ENCODE results near the gene SPG11.
"Not testable (repeated sequence)": the region's sequence is repeated elsewhere in the genome, so short reads cannot be mapped to it uniquely, and the experiment has no call there.

SPG11 gene

DNA sequence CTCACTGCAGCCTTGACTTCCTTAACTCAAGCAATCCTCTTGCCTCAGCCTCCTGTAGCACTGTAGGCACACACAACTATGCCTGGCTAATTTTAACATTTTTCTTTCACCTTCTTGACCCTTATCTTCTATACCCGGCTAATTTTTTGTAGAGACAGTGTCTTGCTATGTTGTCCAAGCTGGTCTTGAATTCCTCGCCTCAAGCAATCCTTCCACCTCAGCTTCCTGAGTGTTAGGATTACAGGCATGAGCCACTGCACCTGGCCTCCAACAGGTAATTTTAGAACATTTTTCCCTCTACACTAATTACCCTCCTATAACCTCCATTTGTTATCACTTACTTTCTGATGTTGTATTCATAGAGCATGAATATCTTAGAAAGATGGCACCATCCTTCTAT lies 60.3 kb downstream of the SPG11 start:
- no peak for DNase-seq

DNA sequence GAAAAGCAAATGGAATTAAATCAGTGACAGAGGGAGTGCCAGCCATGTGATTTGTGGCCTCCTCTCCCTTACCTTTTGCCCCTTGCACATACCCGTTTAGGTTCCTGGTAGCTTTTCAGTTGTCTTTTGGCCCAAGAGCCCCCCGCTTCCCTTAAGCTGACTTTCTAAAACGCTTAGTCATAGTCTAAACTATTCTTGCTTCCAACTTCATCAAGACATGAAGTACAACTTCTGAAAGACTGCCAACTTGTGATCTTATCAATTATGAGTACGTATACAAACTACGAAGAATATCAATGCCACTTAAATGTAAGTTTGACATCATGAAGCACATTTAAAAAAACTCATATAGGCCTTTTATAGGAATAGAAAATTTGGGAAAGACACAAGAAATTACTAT lies 64.6 kb downstream of the SPG11 start:
- no peak for DNase-seq

DNA sequence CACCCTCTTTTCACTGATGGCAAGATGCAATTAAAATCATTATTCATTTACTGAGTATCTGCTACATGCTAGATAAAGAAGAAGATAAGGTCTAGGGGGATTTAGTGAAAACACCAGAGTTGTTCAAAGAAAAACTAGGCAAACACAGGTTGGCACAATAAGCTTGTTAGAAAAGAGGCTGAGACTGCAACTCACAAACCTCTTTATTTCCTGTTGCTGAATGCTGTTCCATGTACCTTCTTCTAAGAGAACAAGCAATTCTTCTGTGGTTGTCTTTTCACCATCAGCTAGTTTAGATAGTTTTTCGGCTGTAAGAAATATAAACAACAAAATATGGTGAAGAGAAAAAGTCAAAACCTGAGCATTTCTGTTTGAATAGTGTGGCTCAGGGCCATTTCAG lies 65.4 kb downstream of the SPG11 start:
- DNase-seq, result no peak

DNA sequence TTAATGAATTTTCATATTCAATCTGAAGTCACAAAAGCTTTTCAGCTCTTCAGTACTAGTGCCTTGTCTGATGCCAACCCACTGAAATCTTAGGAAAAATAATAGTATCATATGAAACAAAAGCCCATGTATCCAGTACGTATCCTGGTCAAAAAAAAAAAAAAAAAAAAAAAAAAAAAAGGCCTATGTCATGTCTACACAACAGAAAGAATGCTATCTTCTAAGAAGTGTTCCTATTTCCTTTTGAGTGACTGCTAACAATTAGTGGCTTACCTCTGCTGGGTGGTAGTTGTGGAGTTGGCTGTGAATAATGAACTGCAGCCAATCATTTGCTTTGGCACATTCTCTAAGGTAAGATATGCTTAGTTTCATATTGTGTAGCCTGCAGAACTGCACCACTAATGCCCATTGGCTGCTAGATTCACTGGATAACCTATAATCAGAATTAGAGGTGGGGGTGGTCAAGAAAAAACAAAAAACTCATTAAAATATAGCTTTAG lies 66.9 kb downstream of the SPG11 start:
- DNase-seq, result no peak

DNA sequence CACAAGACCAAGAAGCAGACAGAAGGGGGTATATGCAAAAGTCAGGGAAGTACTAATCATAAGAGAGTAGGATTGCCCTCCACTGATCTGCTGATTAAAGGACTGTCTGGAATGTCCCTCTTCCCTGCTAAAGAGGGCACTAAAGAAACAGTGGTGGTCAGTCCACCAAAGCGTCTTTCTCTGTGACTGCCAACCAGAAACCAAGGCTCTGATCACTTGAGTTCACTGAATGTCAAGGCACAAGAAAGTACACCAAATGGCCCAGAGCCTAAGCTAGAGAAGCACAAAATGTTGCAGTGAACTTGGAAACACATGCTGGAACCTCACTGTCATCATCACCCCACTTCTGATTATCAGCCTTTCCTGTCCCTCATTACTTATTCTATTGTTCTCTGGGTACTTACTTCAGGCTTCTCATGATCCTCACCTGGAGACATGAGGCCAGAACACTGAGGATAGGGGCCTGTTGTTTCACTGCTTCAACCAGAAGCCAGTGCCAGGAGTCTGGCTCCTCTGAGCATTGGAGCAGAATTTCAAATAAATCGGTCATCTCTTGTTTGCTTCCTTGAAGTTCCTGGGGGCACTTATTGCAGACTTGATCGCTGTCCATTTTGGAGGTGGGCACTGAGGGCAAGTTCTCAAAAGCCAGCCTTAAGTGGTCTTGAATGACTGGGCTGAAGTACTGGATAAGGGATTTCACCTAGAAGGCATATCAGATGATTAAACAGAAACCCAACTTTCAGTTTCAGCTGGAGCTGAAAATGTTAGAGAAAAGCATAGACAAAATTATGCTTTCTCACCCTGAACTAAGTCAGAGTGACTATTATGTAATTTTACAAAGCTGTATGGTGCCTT lies 67.6 kb downstream of the SPG11 start:
- no peak for DNase-seq

DNA sequence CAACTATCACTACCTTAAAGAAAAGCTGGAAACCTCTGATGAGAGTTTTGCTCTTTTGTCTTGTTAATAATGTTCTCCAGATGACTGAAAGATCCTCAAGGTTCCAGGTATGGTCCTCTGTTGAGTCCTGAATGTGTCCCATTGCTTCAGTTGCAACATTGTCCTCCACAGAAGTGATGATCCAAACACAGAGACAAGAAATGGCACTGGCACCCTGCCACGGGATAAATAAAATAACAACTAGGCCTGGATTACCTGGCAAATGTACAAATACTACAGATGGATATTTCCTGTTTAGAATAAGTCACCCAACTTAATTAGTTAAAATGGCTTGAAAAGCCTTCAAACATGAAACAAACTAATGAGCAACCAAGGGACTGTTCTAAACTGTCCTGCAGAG lies 68.2 kb downstream of the SPG11 start:
- no peak for DNase-seq

DNA sequence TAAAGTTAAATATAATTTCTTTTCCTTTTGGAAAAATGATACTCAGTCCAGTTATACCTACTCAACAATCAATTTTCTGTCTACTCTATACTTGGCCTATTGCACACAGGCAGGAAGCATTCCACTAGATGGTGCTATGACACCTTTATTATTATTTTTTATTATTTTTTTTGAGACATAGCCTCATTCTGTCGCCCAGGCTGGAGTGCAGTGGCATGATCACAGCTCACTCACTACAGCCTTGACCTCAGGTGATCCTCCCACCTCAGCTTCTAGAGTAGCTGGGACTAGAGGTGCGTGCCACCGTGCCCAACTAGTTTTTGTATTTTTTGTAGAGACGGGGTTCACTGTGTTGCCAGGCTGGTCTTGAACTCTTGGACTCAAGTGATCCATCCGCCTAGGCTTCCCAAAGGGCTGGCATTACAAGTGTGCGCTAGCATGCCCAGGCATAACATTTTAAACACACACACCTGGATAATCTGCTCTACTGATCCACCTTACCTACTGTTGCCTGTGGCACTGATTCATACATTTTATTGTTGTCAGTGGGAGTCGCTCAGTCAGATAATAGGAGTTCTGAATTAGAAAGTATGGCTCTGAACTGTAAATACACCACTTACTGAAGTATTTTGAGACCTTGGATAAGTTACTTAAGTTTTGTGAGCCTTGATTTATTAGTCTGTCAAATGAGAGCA lies 70.3 kb downstream of the SPG11 start:
- DNase-seq, result no peak

DNA sequence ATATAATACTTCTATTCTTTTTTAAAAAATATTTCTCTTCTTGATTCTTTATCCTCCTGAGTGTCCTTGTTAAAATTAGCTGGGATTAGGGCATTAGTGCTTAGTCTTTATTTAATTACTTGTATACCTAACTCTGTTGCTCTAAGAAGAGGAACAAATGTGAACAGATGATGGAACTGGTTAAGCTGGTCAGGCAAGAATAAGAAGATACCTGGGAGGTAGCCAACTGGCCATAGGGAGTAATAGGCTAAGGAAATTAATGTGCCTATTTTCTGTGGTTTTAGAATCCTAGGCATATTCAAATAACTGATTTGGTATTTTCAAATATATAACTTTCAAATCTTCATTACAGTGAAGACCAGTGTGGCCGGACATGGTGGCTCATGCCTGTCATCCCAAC lies 72.1 kb downstream of the SPG11 start:
- no peak for DNase-seq

DNA sequence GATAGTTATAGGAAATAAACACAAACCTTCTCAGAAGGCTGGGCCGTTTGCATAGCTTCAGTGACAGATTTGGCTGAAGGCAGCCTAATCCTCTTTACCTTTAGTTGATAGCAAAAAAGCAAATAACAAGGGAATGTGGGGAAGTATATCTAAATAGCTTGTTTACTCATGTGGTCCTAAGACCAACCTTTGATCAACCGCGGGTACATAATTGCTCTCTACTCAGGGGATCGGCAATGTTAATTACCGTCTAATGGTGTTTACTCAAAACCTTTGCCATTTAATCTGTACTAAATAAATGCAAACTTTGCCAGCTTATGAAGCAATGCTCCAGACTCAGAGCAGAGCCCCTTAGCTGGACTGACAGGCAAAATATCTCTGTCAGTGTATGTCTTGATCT lies 74.9 kb downstream of the SPG11 start:
- no peak for DNase-seq

DNA sequence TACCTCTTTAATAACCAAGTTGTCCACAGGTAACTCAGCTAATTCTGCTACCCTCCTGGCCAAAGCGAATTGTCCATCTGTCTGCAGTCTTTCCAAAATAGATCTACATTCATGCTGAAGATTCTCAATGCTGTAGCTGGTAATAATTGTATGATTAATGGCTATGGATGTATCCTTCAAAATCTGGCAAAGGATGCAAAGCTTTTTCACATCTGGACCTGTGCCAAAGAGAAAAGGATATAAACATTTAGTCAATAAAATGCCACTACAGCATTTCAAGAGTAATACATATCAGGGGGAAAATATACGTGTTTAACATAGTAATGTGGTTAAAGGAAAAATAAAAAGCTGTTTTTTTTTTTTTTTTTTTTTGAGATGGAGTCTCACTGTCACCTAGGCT lies 77.8 kb downstream of the SPG11 start:
- no peak for DNase-seq

DNA sequence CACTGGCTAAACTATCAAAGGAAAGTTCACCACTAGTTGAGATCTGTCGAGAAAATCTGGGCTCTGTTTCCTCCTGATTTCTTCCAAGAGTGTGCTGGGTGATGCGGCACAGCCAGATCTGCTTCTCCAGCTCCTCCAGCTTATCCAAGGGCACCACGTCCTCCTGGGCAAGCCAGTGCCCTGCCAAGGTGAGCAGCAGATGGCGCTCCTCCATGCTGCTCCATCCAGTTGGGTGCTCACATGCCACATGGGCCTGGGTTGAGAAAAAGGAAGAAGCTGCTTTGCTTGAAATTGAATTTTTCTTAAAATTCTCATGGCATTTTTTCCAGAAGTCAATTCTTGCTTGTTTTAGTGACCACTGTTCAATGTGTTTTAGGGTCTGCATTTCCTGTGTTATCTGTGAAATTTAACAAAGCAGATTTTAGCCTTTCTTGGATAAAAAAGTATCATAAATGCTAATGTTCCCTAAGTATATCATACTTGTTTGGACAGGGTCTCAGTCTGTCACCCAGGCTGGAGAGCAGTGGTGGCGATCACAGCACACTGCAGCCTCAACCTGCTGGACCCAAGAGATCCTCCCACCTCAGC lies 79.2 kb downstream of the SPG11 start:
- no peak for DNase-seq

DNA sequence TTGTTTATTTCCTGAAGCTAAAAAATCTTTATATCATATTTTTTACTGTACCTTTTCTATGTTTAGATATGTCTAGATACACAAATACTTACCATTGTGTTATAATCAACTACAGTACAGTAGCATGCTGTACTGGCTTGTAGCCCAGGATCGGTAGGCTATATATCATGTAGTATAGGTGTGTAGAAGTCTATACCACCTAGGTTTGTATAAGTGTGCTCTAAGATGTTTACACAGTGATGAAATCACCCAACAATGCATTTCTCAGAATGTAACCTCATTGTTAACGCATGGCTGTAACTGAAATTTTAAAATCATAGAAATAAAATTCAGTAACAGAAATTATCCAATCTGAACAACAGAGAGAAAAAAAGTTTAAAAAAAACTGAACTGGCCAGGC lies 83.4 kb downstream of the SPG11 start:
- no peak for DNase-seq

DNA sequence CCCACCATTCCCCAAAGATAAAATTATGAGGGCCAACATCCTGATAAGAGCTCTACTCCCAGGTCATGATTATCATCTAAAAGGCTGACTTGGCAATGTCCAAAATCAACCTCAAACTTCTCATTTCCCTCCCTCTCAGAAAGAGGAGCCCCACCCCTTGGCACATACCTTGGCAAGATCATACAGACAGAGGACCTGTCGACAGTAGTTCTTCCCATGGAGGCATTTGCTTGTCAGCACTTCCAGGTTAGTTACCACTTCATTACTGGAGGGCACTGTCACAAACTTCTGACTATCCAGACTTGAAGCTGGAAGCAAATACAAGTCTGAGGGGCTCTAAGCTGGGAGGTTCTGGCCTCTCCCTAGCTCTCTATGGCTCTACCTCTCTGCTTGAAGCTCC lies 88.7 kb downstream of the SPG11 start:
- DNase-seq, result no peak

DNA sequence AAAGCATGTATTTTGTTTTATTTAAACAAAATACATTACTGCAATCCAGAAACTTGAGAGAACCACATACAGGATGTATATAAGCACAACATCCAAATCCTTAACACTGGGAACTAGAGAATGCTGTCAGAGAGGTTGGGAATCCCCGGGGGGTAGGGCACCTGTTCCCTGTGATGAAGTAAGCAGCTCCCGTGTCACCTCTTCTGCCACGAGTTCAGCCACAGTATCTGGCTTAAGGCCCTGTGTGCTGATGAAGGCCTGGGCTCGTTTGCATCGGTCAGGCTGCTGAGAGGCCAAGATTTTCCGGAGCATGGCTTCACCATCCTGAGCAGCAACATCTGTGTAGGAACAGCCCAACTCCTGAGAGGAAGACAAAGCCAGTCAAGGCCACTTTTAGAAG lies 90.1 kb downstream of the SPG11 start:
- DNase-seq, result no peak

DNA sequence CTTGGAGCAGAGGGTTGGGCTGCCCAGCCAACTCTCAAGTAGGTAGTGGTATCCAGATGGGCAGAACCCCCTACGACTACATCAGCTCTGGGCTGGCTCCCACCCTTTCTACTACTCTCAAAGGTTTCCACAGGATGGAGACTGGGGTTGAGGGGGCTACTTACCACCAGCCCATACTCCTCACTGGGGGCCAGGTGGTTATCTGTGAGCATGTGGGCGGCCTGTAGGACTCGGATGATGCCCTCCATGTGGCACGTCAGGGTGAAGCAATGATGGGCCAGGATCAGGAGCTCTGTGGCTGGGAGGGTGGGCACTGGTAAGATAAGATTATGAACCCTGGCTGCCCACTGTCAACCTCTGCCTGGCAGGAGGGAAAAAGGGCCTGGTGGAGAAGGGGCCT lies 93.1 kb downstream of the SPG11 start:
- DNase-seq, result no peak

DNA sequence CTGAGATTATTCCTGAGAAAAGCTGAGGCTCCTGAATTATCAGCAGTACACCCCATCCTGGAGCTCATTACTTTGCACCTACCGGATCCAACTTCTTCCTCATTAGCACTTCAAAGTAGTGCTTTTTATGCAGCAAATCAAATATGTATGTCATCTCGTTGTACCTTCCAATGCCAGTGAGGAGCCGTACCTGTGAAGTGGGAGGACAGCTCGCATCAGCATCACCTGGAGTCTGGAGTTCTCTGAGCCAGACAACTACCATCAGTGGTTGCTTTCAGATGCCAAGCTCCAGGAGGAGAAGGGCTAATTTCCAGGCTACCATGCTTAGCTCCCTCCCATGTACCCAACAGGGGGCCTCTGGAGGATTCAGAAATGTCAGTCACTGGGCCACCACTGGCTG lies 94.1 kb downstream of the SPG11 start:
- DNase-seq, result no peak

DNA sequence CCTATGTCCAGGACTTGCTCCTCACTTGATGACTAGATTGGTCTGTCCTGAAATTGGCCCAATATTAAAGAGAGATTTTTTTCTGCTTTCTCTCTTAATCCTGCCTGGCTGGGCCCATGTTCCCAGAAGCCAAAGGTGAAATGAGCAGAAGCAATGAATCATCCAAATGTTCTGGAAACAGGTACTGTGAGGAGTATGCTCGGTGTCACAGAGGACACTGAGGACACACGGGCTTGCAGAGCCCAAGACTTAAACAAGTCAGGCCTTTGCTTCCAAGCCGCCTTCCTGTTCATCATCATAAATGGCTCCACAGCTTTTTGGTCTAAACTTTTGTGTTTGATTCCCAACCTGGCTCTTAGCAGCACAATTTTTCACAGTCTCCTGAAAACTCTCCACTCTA lies 95.1 kb downstream of the SPG11 start:
- no peak for DNase-seq

DNA sequence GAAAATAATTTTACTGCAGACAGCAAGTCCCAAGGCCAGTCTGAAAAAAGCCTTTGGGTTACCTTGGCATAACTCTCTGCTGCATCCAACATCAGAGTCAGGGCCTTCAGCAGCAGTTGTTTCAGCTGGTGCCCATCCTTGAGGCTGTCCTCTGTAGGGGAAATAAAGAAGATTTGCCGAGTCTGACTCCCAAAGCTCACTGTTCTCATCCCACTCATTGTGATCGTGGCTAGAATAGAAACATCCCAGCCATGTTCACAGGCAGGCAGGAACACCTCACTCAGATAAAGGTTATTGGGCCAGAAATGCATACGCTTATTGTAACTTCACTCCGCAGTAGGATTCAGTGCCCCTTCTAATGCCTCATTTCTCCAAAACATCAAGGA lies 97.3 kb downstream of the SPG11 start:
- no peak for DNase-seq

DNA sequence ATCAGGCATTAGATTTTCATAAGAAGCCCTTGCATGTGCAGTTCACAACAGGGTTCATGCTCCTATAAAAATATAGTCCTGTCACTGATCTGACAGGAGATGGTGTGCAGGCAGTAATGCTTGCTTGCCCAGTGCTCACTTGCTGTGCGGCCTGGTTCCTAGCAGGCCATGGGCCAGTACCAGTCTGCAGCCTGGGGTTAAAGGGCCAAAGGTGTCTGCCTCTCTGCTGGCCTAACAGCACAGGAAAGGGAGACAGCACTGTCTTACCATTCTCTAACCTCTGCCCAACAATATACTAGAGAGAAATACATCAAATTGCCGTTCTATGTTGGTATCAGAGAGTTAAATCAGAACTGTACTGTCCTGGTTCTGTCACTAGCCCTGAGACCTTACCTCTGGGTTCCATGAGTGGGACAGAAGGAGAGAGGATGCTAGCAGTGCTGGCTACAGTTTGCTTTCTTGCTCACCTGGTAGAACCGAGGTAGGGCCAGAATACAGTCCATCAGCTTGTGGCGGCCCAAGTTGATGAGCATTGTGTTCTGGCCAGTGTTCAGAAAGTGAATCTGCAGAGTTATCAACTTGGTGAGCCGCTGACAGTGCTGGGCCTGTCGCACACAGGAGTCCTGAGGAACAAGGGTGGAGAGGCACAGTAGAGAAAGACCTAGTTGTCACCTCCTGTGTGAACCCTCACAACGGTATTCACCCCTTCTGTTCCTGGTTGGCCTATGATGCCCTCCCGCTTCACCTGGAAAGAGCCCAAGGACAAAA lies 97.9 kb downstream of the SPG11 start:
- no peak for DNase-seq

DNA sequence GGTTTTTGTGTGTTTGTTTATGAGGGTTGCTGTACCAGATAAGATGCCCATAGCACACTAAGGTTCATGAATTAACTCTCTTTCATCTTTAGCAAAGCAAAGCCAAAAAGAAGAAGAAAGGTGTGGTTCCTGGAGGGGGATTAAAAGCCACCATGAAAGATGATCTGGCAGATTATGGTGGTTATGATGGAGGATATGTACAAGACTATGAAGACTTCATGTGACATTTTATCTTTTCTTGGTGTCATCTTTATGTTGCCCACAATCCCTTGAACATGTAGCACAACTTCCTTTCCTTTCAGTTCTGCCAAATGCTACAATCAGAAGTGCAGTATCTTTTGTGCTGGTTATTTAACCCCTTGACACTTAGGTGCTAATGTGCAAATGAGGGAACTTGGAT lies 102.5 kb downstream of the SPG11 start:
- not testable (repeated sequence) for DNase-seq

DNA sequence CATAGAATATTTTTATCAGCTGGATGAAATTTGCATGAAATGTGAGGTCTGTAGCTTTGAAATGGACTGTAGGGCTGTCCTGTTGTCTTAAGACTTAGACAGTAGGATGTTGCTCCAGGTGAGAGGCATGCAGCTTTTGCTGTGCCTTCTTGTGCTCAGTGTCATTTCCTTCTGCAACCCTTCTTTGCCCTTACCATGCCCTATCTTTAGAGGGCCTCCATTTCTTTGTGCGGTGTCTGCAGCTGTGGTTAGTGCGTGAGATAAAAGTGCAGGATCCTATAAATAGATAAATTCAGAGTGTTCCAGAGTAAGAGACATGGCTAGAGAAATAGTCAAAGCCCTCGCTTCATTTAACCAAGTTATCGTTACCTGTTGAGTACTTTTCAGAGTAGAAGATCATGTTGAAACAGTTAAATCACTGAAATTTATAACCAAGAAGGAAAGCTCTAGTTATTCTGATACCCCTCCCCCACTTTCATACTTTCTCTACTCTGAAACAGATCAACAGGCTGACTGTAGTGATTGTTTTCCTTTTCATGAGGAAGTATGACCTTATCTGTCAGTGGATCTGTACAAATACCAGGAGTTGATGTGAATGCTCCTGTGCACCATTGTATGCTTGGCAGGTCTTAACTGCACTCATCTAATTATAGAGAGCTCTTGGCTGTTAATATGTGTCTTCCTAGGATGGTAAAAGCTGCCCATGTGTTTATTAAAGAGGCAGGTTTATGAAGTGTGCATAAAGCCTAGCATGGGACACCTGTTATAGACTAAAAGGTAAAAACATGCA lies 108.3 kb downstream of the SPG11 start:
- no peak for DNase-seq

DNA sequence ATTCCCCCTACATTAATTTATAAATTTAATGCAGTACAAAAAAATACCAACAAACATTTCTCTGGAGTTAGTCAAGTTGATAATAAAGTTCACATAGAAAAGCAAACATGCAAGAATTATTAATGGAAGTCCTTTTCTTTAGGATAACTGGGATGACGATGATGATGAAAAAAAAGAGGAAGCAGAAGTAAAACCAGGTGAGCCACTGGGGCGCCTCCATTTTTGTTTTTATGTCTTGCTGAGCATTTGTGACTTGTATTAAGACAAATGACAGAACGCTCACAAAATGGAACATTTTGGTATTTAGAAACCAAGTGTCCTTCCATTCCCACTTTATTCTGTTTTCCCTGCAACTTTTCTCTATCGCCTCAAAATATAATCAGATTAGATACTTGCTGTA lies 112.7 kb downstream of the SPG11 start:
- no peak for DNase-seq
